ENCODE results near the gene CALU. TPM values are rescaled to one million over a fixed set of nuclear protein-coding genes. Genes with fewer than 3 reads are reported as not detected.

CALU gene
- 100 to 1,000 TPM; 189 to 221 (median 219) TPM for polyA plus RNA-seq (ENCODE audit: insufficient read length in 4 of 4)

DNA sequence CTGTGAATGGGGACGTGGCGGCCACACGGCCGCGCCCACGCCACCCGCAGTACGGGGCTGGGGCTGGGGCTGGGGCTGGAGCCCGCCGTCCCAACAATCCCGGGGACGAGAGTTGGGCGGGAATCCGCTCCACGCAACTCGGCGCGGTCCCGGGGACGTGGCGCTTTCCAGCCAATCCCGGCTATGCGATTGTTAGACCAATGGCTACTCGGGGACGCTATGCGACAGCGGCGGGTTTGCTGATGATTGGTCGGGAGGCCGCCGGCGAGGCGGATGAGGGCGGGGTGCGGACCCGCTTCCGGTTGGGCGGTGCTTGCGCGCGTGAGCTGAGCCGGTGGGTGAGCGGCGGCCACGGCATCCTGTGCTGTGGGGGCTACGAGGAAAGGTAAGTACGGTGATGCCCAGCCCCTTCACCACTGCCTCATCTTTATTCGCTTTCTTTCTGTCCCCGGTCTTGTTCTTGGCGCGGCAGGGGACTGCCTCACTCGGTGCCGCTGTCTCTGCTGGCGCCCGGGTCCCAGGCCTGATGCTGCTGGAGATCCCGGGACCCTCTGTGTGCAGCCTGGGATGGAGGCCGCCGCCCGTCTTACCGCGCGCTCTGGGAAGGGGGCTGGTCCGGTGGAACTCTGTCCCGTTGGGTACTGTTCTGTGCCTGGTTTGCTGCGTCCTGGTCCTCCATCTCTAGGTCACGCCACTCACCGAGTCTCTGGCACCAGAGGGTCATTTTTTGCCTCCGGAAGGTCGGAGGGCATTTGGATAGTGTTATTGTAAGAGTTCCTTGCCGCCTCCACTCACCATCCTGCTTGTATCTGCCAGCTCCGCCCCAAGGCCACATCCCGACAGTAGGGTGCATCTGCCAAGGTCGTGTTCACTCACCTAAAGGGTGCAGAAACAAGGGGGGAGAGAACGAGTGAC, at the start of gene CALU:
TSS of gene CALU (plus strand) at position 312 of the 915 bp plus-strand sequence. CDS start 9,225 bp downstream, outside the sequence.
- peak; percentile 86 to 91 (median 90) for DNase-seq (ENCODE audit: low read depth in 4 of 4, low spot score in 3 of 4)

DNA sequence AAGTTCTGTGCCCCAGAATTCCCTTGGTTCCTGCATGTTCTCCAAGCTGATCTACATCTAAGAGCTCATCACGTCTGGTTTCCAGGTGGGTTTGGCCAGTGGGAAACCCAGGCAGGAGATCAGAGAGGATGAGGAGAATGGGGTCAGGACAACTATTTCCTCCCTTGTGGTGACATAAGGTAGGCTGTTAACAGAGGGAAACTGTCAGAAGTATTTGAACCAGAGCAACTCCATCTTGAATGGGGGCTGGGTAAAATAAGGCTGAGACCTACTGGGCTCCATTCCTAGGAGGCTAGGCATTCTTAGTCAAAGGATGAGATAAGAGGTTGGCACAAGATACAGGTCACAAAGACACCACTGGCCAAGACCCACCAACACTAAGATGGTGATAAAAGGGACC, 47.9 kb upstream of the CALU start:
- no peak for DNase-seq (ENCODE audit: low read depth in 4 of 4, low spot score in 3 of 4)

DNA sequence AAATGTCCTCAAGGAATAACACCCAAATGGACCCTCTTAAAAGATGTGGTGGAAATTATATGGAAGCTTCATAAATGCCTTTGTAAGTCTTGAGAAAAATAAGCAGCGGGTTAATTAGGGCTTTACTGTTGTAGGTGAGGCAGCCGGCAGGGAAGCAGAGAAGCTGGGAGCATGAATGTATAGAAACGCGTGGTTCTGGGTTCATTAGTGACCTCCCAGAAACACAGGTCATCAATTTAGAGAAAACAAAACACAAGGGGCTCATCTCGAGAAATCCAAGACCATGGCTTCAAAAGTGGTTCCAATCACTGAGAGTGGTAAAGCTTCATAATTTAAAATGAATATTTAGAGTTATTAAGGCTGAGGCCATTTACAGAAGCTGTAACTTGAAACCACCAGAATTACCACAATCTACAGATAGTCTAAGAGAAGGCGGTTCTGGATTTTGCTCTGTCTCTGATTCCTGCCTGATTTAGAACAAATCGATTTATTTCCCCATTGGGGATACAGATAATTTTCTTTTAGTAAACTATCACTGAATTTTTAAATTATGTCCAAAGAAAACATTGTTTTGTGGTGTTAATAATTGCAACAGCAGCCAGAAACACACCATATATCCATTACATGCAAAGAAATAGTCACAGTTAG, 46.4 kb upstream of the CALU start:
- DNase-seq (ENCODE audit: low read depth in 4 of 4, low spot score in 3 of 4) = no peak

DNA sequence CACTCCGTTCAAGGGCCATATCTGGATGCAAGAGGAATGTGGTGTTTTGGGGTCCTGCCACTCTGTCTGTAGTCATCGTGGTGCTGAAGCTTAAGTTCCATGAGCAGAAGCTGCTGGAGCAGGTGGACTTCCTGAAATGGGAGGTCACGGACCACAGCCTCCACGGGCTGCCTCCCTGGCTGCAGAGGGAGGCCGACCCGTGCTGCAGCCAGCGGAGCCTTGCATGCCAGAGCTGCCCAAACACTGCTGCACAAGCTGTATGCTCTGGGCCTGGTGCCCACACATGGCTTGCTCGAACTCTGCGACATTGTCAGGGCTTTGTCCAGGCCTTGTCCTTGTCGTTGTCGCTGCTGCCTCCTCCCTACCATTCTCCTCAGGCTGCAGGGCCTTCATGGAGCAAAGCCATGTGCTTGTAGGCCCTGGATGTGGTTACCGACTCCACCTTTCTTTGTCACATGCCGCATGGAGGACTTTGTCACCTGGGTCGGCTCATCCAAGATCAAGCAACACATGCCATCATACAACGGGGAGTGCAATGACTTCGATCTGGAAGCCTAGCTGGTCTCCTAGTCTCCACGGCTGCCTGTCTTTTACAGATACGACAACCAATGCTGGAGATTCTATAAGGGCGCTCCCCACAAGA, 45.7 kb upstream of the CALU start:
- no peak for DNase-seq (ENCODE audit: low read depth in 4 of 4, low spot score in 3 of 4)

DNA sequence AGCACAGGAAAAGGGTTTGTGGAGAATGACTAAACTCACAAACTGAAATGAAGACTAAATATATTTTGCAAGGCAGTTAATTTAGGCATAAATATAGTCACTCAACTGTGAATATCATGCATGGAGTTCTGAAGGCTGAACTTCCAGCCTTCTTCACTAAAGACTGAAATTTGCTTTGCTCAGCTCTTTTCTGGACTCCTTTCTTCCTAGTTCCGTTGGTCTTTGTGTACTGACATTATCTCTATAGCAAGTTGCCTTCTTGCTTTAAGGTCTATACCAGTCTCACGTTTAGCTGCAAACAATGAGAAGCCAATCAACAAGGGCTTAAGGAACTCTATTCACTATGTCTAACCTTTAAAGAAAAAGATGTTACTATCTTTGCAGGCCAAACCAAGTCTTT, 44.4 kb upstream of the CALU start:
- DNase-seq (ENCODE audit: low read depth in 4 of 4, low spot score in 3 of 4) = no peak

DNA sequence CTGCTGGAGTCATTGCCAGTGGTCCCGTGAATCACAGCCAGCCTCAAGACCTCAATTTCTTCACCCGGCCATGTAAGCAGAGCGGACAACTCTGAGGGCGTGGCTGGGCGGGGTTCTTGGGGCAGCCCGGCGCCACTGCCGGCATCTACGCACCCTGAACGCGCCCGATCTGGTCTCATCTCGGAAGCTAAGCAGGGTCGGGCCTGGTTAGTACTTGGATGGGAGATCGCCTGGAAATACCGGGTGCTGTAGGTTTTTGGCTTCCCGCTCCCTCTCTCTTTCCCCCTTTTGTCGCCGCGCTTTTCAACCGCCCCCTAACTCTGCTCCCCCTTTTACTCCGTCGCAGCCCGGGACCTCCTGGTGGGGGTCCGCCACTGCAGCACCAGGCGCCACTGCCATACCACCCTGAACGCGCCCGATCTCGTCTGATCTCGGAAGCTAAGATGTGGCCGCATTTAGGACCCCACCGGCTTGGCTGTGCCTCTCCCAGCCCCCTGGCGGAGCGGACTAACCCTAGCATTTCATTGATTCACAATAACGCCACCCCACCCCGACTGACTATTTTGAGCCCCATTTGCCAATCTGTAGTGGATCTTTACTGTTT, 41.8 kb upstream of the CALU start:
- no peak for DNase-seq (ENCODE audit: low read depth in 4 of 4, low spot score in 3 of 4)

DNA sequence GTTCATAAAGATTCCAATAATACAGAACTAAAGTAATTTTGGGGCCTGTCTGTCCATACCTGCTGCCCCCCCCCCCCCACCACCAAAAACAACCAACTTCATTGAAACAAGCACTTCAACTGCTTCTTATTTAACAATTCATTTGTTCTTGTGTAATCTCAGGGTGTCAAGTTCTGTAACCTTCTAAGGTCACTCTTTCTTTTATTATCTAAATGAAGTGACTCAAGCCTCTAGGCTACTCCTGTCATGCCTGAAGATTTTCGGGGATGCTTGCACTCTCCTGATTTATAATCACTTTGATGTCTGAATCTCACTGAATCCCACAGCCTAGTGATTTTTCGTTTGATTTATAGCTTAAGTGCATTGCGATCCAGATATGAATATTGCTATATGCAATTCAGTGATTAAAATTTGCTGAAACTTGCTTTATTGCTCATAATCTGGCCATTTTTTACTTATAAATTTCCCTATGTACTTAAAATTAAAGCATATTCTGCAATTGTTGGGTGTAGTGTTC, 39.9 kb upstream of the CALU start:
- no peak for DNase-seq (ENCODE audit: low read depth in 4 of 4, low spot score in 3 of 4)

DNA sequence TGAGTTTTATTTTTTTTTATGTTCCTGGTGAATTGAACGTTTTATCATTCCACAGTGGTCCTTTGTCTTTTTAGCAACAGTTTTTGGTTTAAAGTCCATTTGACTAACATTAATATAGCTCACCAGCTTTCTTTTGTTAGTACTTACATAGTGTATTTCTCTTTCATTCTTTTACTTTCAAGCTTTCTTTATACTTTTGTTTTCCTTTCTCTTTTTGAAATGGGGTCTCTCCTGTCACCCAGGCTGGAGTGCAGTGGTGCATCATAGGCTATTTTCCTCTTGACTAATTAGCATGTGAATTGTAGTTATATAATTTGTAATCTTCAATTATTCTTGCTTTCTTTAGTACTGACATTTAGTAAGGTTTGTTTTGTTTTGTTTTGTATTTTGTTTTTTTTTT, 39.3 kb upstream of the CALU start:
- no peak for DNase-seq (ENCODE audit: low read depth in 4 of 4, low spot score in 3 of 4)

DNA sequence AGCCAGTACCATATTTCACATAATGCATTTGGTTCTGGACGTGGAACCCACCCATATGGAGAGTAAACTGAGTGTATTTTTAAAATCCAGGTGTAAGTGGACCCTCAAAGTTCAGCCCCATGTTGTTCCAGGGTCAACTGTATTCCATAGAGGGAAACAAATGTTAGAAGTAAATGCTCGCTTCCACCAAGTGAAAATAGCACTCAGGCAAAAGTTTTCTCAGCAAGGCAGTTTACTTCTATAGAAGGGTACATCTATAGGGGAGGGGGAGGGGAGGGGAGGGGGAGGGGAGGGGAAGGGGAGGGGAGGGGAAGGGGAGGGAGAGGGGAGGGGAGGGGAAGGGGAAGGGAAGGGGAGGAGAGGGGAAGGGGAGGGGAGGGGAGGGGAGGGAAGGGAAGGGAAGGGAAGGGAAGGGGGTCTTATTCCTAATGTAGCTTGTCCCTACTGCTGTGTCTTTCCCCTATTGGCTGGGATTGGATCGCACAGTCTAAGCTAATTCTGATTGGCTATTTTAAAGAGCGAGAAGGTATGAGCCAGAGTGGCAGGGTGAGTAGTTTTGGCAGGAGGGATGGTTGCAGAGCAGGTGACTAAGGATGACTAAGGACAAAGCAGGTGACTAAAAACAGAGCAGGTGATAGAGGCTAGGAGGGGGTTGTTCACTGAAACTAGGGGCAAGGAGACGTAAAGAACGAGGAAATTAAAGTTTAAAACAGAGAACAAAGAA, 37.9 kb upstream of the CALU start:
- no peak for DNase-seq (ENCODE audit: low read depth in 4 of 4, low spot score in 3 of 4)

DNA sequence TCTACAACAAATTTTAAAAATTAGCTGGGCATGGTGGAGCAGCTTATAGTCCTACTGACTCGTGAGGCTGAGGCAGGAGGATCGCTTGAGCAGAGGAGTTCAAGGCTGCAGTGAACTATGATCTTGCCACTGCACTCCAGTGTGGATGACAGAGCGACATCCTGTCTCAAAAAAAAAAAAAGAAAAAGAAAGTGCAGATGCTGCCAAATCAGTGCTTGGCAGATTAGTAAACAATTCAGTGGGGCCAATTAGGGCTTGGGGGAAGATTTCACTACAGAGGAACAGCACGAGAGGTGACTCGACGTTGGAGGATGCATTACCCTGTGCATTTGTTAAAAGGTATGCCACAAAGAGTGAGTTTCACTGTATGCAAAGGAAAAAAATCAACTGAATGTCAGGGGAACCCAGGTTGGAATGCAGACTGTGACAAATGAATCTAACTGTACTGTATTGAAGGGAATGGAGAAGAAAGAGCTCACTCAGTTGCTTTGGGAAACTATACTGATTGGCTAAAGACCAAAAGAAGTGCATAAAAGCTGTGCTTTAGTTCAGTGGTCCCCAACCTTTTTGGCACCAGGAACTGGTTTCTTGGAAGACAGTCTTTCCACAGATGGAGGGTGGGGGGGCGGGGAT, 35.4 kb upstream of the CALU start:
- DNase-seq (ENCODE audit: low read depth in 4 of 4, low spot score in 3 of 4) = no peak

DNA sequence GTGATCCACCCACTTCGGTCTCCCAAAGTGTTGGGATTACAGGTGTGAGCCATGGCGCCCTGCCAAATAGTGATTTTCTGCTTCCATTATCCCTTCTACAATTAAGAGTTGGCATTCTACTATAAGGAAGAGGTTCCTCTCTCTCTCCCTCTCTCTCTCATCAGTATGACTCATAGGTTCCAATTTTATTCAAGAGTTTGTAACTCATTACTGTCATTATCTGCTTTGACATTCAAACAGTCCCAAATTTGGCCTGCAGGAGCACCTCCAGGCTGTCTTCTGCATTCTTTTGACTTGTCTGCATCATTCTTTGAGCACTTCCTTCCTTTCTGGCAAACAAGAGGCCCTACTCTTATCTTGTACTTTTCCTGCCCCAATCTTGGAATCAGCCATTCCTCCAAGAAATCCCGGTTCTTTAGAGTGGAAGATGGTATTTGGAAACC, 33.2 kb upstream of the CALU start:
- no peak for DNase-seq (ENCODE audit: low read depth in 4 of 4, low spot score in 3 of 4)

DNA sequence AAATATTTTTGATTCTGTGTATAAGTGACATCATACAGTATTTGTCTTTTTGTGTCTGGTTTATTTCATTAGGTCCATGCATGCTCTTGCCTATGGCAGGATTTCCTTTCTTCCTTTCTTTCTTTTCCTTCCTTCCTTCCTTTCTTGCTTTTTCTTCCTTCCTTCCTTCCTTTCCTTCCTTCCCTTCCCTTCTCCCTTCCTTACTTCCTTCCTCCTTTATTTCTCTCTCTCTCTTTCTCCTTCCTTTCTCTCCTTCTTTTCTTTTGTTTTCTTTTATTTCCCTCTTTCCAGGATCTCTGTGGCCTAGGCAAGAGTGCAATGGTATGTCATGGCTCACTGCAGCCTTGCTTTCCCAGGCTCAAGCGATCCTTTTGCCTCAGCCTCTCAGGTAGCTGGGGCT, 31.4 kb upstream of the CALU start:
- no peak for DNase-seq (ENCODE audit: low read depth in 4 of 4, low spot score in 3 of 4)

DNA sequence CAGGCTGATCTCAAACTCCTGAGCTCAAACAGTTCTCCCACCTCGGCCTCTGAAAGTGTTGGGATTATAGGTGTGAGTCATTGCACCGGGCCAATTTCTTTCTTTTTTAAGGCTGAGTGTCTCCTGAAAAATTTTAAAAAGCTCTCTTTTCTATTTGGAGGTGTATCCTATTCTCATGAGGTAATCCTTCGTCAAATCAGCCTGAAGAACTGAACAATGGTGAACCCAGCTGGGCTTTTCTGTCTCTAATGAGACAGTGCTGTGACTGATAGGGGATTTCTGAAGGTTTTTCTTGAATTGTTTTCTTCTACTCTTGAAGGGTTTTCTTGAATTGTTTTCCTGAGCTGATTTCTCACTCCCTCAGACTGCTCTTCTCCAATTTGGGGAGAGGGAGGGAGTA, 30.9 kb upstream of the CALU start:
- DNase-seq (ENCODE audit: low read depth in 4 of 4, low spot score in 3 of 4) = no peak

DNA sequence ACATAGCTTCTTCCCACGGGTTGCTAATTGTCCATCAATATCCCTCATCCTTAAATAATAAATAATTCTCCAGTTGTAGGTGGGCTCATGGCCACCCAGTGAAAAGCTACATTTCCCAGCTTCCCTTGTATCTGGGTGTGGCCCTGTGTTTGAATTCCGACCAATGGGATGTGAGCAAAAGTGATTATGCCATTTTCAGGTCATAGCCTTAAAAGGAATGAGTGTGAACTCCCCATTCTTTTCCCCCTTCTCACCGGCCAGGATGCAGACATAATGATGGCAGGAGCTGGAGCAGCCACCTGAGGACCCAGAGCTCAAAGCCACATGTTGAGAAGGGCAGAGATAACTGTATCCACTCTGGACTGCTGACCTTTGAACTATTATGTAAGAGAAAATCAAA, 30.3 kb upstream of the CALU start:
- DNase-seq (ENCODE audit: low read depth in 4 of 4, low spot score in 3 of 4) = no peak

DNA sequence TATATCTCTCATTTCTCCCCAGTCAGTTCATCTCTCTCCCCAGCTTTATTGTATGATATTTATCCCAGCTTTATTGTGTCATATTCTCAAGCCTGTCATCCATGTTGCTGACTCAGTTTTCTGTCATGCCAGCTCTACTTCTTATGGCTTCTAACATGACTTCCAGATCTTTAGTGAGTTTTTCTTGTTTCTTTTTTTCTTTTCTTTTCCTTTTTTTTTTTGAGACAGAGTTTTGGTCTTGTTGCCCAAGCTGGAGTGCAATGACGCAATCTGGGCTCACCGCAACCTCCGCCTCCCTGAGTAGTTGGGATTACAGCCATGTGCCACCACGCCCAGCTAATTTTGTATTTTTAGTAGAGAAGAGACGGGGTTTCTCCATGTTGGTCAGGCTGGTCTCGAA, 28.7 kb upstream of the CALU start:
- no peak for DNase-seq (ENCODE audit: low read depth in 4 of 4, low spot score in 3 of 4)

DNA sequence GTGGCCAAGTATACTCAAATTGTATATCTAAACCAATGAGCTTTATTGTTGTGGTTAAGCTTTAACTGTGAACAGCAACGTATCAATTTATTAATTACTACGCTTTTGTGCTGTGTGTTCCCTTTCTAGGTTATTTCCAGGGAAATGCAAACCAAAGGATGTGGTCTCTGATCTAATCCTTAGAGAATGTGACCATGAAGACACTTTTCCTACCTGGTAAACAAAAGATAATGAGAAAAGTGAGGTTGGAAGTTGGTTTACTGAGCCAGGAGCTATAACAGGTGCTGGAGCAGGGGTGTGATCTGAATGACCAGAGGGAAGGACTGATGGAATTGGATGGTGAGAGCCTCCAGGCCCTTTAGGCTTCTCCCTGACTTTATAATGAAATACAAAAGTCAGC, 25.4 kb upstream of the CALU start:
- DNase-seq (ENCODE audit: low read depth in 4 of 4, low spot score in 3 of 4) = no peak

DNA sequence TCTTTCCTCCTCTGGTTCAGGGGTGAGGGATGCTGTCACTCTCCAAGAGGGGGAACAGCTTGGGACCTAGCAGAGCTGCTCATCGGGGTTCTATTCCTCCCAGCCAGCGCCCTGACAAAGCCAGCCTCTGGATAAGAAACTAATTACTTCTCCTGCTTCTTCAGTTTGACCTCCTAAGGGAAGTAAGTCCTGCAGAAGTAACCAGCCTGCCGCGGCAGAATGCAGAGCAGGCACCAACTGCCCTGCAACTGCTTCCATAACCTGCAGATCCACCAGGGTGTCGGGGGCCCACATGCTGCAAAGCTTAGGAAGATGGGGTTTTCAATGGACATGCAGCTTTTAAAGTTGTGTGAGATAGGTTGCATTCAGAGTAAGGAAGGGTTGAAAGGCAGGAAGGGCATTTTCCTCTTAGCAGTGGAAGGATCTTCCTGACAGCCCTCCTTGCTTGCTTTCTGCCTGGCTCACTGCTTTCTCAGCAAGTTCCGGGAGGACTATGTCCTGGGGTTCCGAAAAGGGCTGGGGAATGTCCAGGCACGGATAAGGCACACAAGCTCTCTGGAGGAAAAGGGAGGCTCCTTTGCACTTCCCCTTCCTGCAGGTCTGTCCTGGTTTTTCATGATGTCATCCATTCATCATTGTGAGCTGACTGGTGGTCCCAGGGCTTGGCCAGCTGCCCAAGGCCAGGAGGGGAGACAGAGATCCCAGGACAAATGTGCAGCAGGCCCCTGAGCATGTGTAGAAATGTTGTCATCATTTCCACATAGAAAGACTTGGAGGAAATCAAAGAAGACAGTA, 24.3 kb upstream of the CALU start:
- no peak for DNase-seq (ENCODE audit: low read depth in 4 of 4, low spot score in 3 of 4)

DNA sequence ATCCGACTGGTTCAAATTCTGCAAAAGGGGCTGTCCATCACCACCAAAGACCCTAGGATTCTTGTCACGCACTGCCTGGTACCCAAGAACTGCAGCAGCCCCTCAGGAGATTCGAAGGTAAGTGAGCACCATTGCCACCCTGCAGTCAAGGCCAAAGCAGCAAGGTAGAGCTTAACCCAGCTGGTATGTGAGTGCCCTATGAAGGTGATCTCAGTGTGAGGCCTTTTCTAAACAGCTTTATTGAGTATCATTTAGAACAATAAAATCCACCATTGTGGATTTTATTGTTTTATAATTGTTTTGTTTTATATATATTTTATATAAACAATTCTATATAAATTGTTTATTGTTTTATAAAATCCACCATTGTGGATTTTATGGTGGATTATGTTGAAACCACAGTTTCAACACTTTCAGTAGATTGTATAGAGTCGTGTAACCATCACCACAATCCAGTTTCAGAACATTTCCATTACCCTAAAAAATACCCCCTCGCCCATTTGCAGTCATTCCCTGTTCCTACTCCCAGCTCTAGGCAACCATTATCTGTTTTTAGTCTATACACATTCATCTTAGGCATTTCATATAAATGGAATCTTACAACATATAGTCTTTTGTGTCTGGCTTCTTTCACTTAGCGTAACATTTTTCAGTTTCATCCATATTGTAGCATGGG, 20.1 kb upstream of the CALU start:
- DNase-seq (ENCODE audit: low read depth in 4 of 4, low spot score in 3 of 4) = no peak
